ENCODE measurements around the gene CCDC97.
"Not testable (repeated sequence)": the region's sequence is repeated elsewhere in the genome, so short reads cannot be mapped to it uniquely, and the experiment has no call there.

Gene CCDC97

DNA sequence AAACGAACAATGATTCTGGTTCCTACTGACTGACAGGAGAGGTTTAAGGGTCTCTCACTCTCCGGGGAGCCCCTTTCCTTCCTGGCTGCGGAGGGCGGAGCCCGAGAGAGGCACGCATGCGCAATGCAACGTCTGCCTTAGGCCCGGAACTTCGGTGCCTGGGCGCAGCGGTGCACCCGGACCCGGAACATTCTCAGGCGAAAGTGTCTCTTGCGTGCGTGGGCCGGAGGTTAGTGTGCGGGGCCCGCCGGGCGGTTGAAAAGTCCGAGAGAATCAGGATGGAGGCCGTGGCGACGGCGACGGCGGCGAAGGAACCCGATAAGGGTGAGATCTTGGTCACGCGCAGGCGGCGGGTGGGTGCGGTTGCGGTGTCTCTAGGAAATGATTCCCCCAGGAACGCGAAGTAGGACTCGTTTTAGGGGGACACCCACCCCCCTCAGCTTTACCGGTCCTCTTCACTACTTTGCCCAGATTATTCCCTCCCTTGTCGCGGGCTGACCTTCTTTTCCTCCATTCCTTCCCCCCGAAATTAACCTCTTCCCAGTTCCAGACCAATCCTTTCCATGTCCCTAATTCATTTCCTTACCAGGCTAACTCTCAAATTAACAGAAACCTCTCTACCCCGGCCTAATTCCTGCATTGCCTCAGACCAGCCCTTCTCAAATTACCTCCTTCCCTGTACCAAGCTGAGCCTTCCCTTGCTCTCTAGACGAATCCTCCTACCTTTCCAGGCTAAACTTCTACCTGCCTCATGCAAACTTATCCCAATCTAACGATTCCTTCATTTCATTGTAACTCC lies at the start of gene CCDC97:
Gene CCDC97, plus strand, starts transcription at position 140 of the 799 bp plus-strand sequence. Its CDS starts 139 bp downstream, at position 279.
- DNase-seq (ENCODE audit: low read depth in 2 of 2) = peak; percentile 82 to 85

DNA sequence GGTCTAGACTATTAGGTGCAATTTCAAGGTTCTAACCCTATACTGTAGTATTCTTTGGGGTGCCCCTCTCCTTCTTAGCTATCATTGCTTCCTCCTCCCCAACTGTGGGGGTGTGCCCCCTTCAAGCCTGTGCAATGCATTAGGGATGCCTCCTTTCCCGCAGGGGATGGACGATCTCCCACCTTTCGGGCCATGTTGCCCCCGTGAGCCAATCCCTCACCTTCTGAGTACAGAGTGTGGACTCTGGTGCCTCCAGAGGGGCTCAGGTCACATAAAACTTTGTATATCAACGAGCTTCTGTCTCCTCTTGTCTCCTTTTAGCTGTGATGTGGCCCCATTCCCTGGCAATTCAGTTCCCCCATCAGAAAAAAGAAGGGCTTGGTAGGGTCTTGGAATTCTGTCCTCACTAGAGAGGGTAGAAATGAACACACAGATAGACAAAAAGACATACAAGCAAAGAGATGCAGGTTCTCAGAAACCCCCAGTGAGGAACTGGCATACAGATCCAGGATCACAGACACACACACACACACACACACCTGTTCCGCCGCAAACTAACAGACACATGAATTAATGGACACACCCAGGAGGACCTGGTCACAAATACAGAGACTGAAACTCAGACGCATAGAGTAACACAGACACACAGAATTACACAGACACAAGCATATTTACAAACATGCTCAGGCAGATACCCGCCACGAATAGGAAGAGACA lies 48.3 kb upstream of the CCDC97 start:
- no peak for DNase-seq (ENCODE audit: low read depth in 2 of 2)

DNA sequence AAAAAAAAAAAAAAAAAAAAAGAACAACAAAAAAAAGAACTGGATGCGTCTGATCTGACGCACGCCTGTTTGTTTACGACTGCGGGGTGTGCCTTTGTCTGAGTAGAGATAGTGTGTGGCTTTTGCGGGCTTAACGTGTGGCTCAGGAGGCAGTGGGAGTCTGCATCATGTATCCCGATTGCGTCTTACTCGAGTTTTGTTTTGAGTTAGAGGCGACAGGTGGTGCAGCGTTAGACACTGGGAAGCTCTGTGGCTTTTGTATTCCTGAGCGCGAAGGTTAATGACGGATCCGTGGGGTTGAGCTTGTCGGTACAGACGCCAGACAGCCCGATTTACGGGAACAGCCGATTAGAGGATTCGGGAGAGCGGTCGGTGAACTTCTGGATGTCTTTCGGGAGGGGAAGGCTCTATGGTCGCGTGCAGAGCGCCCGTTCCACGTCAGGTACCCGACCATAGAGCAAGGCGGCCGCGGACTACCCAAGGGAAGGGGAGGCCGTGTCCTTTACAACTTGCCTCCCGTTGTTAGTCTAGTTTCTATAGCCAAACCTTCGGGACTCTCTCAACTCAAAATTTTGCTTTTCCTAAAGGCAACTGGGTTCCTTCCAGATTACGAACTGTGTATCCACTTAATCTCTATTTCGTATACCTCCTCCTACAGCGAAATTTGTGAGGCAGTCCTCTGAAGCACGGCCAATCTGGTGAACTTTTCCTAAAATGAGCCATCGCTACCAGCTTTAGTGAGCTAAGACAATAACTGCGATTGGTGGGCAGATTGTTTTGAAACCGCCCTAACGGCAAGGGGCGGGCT lies 46.7 kb upstream of the CCDC97 start:
- peak; percentile 40 to 51 for DNase-seq (ENCODE audit: low read depth in 2 of 2)

DNA sequence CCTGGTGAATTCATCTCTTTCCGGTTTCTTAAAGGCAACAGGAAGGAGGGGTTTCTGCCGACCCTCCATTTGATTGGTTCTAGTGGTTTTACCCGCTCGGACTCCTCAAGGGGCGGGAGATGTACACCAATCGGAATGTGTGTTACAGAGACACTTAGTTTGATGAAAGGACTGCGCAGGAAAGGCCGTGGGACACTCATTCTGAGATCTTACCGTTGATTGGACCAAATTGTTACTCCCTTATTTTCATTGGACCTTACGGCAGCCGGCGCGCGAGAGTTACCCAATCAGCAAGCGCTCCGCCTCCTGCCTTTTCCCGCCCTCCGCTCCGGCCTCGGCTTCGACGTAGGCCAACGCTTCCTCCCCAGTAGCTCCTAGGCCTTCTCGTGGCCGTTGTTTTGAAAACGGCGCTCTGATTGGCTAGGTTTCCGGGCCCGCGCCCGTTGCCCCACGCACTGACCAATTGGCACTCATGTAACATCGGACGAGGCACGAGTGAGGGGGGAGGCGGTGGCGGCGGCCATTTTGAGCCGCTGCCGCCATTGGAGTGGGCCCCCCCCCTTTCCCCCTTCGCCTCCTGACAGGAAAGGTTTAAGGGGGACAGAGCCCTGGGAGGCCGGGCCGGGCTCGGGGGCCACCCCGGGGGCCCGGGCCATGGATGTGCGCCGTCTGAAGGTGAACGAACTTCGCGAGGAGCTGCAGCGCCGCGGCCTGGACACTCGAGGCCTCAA lies 46.0 kb upstream of the CCDC97 start, which contains the start of gene HNRNPUL1:
Gene HNRNPUL1, plus strand, starts transcription at position 523 of the 731 bp plus-strand sequence. Its CDS starts 132 bp downstream, at position 655.
- DNase-seq (ENCODE audit: low read depth in 2 of 2) = peak; percentile 96 to 100

DNA sequence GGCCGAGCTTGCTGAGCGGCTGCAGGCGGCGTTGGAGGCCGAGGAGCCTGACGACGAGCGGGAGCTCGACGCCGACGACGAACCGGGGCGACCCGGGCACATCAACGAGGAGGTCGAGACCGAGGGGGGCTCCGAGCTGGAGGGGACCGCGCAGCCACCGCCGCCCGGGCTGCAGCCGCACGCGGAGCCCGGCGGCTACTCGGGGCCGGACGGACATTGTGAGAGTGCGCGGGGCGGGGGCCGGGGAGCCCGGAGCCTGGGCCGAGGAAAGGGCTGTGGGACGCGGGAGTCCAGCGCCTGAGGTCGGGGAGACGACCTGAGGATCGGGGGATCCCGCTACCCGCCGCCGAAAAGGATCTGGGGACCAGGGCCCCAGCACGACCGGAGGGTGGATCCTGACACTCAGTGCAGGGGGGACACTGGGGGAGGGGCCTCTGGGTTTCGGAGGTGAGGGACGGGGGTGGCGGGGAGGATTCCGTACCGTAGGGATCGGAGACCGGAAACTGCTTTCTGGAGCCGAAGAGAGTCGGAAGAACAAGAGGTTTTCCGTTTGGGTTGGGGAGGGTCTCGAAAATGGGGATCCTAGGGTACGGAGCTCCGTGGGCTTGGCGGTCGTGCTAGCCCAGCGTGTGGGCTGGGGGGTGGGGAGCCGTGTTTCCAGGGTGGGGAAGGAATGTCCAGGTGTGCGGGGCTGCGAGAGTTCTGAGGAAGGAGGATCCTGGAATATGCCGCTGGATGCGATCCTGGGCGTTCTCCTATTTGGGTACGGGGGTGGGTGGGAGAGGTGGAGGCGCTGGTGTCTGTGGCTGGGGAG lies 45.2 kb upstream of the CCDC97 start:
- peak; percentile 34 to 62 for DNase-seq (ENCODE audit: low read depth in 2 of 2)

DNA sequence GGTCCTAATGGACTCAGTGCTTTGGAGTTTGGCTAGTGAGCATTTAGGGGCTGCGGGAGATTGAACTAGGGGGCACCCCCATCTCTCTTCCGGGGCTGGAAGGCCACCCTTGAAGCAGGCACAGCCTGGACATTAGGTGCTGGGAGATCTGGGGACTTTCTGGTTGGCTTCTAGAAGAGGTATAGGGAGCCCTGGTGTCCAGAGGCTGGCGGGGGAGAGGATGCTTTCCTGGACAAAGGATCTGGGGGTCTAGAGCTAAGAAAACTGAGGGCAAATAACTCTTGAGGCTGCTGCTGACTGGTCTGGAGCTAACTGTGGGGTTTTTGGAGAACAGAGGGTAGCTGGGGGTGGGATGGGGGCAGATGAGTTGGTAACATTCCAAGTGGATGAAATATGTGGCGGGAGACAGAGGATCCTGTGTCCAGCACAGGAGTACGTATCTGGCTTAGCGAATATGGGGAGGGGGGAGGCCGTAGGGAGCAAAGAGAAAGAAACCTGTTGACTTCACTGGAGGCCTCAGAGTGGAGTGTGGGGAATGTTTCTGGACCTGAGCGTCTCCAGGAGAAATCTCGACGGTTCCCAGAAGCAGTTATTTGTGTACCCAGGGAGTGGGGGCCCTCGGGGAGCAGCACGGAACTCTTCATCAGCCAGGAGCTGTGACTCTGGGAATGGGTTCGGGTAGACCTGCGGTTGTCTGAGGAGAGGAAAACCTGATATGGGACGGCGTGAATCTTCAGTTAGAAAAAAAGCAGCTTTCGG lies 44.4 kb upstream of the CCDC97 start:
- peak in 1 of 2 donors; percentile 3 for DNase-seq (ENCODE audit: low read depth in 2 of 2)

DNA sequence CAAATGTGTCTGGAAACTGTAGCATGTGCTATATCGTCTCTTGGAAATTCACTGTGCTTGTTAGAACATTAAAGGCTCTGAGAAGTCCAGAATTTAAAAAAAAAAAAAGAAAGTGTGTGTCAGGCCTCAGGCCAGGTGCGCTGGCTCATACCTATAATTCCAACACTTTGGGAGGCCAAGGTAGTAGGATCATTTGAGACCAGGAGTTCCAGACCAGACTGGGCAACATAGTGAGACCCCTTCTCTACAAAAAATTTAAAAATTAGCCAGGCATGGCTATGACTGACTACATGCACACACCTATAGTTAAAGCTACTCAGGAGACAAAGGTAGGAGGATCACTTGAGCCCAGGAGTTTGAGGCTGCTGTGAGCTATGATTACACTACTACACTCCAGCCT lies 40.9 kb upstream of the CCDC97 start:
- no peak for DNase-seq (ENCODE audit: low read depth in 2 of 2)

DNA sequence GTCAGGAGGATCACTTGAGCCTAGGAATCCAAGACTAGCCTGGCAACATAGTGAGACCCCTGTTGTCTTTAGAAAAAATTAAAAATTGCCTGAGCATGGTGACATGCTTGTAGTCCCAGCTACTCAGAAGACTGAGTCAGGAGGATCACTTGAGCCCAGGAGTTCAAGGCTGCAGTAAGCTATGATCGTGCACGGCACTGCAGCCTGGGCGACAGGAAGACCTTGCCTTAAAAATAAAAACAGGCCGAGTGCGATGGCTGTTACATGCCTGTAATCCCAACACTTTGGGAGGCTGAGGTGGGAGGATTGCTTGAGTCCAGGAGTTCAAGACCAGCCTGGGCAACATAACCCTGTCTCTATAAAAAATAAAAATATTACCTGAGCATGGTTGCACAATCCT lies 40.4 kb upstream of the CCDC97 start:
- no peak for DNase-seq (ENCODE audit: low read depth in 2 of 2)

DNA sequence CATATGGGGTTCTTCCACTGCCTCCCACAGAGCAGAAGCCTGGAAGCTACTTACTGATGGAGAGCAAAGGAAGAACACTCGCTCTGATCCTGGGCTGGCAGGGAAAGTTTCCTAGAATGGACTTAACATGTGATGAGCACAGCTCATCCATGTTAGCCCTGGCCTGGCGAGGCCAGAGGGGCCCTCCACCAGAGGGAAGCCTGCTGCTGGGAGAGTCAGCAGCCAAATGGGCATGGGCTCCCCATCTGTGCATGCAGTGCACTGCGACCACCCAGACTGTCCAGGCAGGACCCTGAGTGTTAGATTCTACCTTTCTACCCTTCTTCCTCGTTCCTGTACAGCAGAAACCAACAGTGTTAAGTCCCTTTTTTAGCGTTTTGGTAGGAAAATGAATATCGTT lies 36.9 kb upstream of the CCDC97 start:
- no peak for DNase-seq (ENCODE audit: low read depth in 2 of 2)

DNA sequence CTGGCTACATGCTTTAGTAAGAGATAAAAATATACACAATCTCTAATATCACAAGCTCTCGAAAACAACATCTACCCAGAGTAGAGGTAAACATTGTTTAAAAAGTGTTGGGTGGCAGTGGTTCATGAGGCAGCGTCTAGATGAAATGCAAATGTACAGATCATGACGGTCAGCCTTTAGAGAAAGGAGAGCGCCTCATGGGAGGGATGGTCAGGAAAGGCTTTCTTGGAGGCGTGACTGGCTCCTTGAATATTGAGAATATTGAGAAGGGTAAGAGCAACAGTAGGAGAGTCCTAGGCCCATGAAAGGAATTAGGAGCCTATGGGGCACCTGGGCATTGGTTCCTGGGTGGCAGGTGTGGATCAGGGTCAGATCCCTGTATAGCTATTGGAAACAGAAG lies 35.2 kb upstream of the CCDC97 start:
- no peak for DNase-seq (ENCODE audit: low read depth in 2 of 2)

DNA sequence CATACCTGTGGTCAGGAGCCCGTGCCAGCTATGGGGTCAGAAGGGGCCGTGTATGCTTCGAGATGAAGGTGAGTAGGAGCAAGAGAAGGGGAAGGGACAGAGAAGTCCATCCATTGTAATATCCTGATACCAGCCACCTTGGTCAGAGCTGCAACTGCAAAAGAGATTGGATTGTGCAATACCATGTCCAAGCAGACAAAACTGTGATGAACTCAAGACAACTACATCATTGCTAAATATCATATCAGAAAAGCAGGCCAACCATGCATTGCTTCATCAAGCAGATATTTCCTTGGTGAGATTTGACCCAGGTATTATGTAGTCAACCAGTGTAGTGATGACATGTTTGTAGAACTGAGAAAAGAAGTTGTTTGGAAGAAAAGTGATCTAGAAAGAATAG lies 33.7 kb upstream of the CCDC97 start:
- DNase-seq (ENCODE audit: low read depth in 2 of 2) = no peak

DNA sequence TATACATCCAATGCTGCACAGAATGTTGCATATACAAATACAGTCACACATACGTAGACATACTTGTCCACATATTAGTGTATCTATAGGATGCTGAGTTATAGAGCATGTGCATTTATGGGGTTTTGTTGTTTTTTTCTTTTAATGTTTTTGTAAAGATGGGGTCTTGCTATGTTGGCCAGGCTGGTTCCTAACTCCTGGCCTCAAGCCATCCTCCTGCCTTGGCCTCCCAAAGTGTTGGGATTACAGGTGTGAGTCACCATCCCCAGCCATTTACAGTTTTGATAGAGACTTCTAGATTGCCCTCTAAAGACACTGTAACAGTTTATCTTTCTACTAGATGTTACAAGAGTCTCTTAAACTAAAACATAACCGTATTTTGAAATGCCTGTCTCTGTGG lies 31.5 kb upstream of the CCDC97 start:
- no peak for DNase-seq (ENCODE audit: low read depth in 2 of 2)

DNA sequence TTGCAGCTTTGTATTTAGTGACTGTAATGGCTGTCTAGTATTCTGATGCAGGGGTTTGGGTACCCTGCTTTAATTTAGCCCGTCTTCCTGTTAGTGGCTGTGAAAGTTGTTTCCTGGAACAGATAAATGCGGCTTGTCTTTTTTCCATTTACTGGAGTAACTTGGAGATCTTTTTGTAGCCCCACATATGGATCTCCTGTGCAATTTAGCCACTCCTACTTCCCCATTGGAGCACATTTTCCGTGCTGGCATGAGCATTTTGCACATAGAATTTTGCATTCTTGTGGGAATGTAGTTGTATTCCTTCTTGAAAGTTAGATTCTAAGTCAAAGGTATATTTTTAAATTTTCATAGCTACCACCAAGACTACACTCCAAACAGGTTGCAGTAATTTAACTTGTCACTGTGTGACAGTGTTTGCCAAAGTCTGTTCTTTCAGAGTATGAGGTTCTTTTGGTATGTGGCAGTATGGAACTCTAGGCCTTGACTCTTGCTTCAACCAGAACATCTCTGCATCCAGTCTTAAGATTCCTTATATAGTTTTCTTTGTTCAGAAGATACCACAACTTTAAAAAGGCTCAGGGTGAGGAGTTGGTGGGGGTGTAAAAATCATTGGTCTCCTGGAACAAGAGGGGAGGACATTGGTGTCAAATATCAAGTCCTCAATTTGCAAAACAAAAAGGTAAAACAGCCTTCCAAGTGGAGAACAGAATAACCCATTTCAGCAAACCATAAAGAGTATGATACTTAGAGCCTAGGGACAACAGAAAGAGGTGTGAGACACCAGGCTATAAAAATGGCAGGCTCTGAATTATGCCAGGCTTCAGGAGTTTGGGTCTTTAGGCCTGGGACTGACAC lies 21.1 kb upstream of the CCDC97 start:
- no peak for DNase-seq (ENCODE audit: low read depth in 2 of 2)

DNA sequence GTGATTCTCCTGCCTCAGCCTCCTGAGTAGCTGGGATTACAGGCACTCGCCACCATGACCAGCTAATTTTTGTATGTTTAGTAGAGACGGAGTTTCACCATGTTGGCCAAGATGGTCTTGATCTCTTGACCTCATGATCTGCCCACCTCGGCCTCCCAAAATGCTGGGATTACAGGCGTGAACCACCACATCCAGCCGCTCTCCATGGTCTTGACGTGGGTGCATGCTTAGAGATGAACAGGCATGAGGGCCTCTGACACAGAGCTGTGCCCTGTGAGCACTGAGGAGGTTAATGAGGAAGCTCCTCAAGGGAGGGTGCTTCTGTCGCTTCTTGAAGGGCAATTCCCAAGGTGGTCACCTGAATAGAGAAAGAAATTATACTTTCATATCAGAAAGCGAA lies 20.2 kb upstream of the CCDC97 start:
- not testable (repeated sequence) for DNase-seq (ENCODE audit: low read depth in 2 of 2)

DNA sequence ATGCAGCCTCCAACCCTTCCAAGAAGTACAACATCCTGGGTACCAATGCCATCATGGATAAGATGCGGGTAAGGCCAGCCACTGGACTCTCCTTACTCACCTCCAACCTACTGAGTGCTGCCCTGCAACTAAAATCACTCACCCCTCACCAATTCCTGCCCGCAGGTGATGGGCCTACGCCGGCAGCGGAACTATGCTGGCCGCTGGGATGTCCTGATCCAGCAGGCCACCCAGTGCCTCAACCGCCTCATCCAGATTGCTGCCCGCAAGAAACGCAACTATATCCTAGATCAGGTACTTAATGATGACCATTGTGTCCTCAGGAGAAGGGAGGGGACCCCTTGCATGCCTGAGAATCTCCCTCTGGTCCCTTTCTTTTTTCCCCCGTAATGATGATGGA lies 15.6 kb upstream of the CCDC97 start:
- no peak for DNase-seq (ENCODE audit: low read depth in 2 of 2)

DNA sequence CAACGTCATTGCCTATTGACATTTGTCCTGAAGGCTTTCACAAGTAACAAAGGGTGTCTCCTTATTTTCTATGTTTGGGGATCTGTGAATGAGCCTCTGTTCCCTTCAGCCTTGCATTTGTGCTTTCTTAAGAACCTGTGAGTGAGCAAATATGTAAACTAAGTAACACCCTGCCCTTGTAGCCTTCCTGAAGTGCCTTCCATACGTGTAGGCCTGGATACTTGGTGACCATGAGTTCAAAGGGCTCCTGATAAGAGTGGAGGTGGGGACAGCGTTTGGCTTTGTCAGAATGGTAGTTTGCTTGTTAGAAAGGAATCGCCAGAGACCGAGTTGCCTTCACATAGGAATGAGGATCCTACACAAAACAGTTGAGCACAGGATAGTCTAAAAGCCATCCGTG lies 14.5 kb upstream of the CCDC97 start:
- DNase-seq (ENCODE audit: low read depth in 2 of 2) = no peak

DNA sequence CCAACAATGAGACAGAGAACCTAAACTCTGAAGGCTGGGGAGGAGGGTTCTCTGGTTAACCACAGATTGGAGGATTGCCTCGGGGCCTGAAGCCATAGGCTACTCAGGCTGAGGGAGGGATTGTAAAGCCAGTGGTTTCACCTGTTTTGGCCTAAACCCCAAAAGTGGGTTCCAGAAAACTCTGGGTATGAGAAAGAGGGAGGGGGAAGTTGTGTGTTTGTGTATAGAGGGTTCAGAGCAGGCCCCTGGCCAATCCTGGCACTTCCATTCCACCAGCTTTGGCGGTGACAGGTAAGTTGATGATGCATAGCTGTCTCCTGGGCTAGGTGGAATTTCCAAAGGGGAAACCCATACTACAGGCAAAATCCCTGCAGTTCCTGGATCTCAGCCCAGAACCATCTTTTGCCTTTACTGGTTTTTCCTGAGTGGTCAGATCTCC lies 13.5 kb upstream of the CCDC97 start:
- no peak for DNase-seq (ENCODE audit: low read depth in 2 of 2)

DNA sequence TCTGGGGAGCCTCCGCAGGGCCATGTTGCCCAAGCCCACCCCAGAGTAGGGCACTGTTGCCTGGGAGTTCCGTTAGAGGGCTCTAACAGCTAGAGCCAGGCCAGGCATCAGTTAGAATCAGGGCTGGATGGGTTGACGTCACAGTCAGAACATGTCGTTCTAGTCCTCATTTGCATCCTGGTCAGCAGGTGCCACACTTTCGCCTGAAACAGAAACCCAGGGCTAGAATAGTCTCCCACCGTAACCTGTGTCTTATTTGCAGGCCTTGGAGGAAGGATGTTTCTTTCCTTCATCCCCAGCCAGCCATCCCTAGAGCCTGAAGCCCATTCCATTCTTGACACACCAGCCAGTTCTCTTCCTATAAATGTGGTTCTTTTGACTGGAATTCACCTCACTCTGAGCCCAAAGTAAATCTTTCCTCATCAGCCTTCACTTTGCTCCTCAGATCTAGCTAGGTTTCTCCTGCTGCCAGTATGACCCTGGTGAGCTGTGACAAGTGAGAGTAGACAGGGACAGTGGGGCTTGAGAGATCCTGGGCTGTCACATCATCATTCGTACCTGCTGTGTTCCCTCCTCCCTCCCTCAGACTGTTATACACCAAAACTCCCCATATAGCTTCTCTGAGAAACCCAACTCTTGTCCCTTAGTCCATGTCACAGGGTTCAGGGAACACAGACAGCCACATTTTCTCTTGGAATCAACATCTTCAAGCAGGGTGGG lies 12.2 kb upstream of the CCDC97 start:
- no peak for DNase-seq (ENCODE audit: low read depth in 2 of 2)

Measured in stimulated activated CD4-positive, alpha-beta T cell treated with anti-CD3 and anti-CD28 coated beads, Interleukin-1b, Interleukin-23, amount 100 ng/mL, for 4 hours (primary cell).